NCI-H2107 (cell line): ENCODE results near the gene SRR.

Source experiments
- DNase-seq: peaks from one replicate; lab custom pipeline; 2025; lab: John Stamatoyannopoulos, UW

Gene SRR

DNA sequence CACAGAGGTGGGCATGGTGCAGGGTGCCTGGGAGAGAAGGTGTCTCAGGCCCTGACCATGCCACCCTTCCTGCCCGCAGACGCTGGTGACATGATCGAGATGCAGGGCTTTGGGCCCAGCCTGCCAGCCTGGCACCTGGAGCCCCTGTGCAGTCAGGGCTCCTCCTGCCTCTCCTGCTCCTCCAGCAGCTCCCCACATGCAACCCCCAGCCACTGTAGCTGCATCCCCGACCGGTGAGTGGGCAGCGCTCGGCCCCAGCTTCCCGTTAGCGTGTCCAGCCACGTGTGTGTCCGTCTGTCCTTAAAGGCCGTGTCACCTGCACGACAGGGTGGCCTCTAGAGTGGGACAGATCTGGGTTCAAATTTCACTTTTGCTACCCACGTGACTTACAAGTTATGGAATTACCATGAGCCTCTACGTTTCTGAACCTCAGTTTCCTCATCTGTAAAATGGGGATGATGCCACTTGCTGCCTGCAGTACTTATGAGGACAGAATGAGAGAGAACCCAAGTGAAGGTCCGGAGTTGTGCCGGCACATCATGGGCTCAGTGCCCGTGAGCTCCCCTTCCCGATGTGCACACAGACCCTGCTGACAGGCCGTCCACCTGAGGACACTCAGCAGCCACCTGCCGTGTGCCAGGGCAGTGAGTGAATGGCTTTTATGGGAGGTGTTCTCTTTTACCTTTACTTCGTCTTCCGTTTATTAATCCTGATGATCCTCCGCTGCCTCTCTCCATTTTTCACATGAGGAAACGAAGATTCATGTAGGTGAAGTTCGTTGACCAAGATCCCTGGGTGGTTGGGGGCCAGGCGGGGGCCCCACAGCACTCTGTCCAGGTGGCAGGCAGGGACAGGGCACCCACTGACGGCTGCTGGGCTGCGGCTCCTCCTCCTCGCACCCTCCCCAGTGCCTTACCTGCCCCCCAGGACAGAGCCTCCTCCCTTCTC is 67.7 kb downstream of the SRR start:
- no peak for DNase-seq

DNA sequence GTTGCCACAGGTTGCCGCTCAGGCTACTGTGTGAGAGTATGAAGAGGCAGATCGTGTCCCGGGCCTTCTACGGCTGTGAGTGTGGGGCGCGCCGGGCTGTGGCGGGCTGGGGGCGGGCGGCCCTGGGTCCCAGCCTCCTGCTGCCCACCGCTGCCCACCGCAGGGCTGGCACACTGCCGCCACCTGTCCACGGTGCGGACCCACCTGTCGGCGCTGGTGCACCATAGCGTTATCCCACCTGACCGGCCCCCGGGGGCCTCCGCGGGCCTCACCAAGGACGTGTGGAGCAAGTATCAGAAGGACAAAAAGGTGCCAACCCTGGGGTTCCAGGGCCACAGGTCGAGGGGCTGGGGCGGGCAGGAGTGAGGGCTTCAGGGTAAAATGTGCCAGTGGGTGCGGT is 68.4 kb downstream of the SRR start:
- no peak for DNase-seq

DNA sequence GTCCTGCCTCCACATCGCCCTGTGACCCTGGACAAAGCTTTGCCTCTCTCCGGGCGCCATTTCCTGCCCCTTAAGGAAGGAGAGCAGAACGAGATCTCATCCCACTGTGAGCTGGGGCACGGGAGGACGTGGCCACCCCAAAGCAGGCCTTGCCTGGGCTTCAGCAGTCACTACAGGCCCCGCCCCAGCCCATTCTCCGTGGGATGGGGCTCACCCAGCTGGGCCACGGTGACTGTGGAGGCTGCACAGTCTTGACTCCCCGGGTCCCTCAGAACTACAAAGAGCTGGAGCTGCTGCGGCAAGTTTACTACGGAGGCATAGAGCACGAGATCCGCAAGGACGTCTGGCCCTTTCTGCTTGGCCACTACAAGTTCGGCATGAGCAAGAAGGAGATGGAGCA is 68.9 kb downstream of the SRR start:
- DNase-seq = no peak

DNA sequence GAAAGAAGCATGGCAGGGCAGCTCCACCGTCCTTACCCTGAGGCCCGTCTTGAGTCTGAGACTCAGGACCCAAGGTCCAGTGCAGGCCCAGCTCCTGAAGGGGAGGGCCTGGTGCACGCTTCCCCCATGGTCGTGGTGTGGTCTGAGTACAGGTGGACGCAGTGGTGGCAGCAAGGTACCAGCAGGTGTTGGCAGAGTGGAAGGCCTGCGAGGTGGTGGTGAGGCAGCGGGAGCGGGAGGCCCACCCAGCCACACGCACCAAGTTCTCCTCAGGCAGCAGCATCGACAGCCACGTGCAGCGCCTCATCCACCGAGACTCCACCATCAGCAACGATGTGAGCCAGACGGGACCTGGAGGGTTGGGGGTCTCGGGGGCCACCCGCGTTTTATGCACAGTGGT is 69.4 kb downstream of the SRR start:
- DNase-seq = no peak
